NCI-H2196 treated with DMSO at 0.1 percent for 48 hours (cell line): ENCODE data around the gene ASIP.
"Not testable (repeated sequence)": the region's sequence is repeated elsewhere in the genome, so short reads cannot be mapped to it uniquely, and the experiment has no call there.

Experiments used
- DNase-seq: peaks from one replicate; lab custom pipeline; 2025; ENCODE audit not compliant: unreplicated experiment; lab: John Stamatoyannopoulos, UW

ASIP gene

DNA sequence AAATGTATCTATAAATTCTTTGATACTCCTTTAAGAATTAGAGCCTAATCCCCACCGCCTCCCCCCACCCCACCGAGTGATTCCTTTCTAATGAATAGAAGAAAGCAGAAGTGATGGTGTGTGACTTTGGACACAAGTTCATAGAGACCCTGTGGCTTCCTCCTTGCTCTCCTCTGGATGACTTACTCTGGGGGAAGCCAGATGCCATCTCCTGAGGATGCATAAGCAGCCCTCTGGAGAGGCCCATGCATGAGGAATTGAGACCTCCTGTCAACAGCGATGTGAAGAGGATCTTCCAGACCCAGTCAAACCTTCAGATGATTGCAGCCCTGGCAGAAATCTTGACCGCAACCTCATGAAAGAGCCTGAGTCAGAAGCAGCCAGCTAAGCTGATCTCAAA, 40.8 kb downstream of the ASIP start:
- DNase-seq = no peak

DNA sequence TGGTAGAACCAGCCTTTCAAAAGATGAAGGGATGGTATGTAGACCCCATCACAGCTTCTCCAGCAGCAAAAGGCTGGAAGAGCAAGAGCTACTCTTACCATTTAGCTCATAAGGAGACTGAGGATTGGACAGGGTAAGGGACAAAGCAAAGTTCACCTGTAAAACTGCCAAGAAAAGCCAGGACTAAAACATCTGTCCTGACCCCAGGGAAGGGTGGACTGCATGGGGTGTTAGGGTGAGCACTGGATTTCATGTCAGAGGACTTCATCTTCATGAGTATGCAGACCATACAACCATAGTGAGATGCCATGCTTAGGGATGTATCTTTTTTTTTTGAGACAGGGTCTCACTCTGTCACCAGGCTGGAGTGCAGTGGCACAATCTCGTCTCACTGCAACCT, 42.6 kb downstream of the ASIP start:
- DNase-seq = no peak

DNA sequence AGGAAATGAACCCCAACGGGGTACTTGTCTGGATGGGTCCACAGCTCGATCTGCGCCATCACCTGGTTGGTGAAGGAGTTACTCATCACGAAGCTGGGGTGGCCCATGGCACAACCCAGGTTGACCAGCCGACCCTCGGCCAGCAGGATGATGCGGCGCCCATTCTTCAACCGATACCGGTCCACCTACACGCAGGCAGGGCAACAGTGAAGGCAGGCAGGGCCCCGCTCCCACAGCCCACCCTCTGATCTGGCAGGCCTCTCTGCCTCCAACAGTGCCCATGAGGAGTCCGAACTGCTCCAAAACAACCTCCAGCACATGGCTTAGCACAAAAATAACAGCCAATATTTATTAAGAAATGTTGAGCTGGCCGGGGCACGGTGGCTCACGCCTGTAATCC, 44.2 kb downstream of the ASIP start:
- DNase-seq = no peak

DNA sequence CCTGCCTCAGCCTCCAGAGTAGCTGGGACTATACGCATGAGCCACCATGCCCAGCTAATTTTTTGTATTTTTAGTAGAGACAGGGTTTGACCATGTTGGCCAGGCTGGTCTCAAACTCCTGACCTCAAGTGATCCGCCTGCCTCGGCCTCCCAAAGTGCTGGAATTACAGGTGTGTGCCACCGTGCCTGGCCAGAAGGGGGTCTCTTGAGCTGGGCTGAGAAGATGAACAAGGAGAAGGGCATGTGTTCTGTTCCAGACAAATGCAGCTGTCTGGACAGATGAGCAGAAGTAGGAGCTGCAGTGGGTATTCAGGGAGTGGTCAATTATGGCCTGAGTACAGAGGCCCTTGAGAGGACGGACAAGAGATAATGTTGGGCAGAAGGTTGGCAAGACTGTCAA, 46.3 kb downstream of the ASIP start:
- DNase-seq = not testable (repeated sequence)

DNA sequence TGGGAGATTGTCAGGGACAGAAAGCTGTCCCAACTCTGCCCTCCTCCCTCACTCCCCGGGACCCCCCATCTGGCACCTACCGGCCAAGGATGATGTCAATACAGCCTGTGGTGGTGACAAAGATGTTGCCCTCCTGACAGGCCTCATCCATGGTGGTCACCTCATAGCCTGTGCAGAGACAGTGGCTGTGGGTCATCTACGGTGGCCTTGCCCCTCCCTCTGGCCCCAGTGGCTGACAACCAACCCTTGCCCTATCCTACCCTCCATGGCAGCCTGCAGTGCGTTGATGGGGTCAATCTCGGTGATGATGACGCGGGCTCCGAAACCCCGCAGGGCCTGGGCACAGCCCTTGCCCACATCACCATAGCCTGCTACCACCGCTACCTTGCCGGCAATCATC, 49.2 kb downstream of the ASIP start:
- DNase-seq = no peak

DNA sequence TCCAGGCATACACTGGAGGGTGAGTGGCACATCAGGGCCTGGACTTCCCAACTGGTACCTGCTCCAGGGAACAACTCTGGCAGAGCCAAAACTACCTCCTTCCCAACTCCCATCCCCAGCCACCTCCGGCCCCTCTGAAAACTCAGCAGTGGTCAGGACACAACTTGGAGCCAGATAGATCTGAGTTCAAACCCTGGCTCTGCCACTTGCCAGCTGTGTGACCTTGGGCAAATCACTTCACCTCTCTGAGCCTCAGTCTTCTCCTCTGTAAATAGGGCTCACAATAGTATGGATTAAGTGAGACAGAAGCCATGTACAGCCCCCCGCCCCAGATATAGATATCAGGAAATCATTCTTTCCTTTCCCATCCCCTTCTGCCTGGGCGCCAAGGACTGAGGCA, 51.3 kb downstream of the ASIP start:
- no peak for DNase-seq

DNA sequence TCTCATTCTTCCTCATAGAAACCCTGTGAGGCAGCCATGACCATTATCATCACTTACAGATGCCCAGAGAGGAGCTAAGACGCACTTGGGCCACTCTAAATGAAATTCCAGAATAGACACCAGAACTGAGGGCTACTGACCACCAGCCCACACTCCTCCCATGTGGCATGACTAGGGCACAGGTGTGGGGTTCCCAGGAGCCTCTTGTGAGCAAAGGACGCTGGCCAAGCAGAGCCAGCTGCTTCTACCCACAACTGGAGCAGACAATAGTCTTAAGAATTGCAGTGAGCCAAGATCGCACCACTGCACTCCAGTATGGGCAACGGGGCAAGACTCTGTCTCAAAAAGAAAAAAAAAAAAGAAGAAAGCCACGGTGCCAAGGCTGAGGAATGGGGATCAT, 51.9 kb downstream of the ASIP start:
- no peak for DNase-seq

DNA sequence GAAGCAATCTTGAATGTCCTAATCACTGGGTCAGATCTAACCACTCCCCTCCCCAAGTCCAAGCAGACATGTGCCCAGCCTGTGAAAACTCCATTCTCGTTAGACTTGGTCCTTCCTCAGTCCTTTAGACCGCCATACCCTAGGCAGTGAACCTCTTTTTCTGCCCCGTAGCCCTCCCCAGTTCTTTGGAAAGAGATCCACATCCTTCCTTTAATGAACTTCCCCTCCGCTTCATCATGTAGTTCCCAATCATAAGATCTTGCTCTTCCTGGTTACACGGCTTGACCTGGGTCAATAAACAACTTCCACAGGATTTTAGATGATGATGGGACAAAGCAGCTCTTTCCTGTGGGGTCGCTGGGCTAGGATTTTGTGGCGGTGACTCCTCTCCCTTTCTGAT, 52.4 kb downstream of the ASIP start:
- no peak for DNase-seq

DNA sequence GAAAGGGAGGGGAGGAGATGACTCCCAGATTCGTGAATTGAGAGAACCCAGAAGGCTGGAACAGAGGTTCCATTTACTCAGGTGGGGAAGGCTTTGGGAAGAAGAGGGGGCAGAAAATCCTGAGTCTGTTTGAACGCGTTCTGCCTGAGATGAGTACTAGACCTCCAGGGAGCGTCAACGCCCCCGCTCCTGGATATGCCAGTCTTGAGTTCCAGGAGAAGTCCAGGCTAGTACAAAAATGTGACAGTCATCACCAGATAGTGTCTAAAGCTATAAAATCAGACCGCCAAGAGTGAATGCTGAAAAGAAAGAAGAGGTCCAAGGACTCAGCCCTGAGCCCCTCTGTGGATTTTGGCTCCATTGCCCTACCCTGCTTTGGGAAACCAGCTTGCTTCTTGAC, 53.3 kb downstream of the ASIP start:
- DNase-seq = no peak

DNA sequence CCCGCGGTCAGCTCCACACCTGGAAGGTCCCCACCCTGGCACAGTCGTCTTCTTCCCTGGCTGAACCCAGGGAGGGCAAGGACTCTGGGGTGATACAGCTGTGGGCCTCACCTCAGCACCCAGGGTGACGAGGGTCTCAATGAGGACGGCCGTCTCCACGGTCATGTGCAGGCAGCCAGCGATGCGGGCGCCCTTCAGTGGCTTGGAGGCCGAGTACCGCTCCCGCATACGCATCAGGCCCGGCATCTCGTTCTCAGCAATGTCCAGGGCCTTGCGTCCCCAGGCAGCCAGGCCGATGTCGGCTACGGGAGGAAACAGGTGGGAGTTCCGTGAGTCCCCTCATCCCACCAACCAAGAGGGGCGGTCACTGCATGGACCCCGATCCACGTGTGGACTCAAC, 54.1 kb downstream of the ASIP start:
- DNase-seq = no peak

DNA sequence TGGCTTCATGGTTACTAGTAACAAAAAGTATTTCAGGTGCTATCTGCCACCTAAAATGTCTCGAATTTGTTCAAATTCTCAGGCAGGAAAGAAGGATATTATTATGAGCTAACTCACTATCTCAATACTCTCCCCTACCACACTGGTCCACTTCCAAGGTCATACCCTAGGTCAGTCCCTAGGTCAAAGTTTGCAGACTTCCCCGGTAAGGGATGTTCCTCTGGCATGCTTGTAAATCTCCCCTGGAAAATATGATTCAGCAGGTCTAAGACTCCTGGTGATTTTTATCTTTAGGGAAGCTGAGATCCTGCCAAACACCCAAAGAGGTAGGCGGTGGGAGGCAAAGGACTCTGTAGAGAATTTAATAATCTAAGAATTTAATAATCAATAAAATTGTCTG, 55.2 kb downstream of the ASIP start:
- no peak for DNase-seq

DNA sequence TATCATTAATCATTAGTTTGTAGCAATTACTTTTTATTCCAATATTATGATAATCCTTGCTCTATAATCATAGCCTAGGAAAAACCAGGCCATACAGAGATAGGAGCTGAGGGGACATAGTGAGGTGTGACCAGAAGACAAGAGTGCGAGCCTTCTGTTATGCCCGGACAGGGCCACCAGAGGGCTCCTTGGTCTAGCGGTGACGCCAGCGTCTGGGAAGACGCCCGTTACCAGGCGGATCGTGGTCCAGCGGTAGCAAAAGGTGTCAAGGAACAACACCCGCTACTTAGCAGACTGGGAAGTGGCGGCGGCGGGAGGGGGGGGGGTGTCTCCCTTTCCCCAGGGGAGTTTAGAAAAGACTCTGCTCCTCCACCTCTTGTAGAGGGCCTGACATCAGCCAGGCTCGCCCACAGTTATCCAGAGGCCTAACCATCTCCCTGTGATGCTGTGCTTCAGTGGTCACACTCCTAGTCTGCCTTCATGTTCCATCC, 57.1 kb downstream of the ASIP start:
- DNase-seq = not testable (repeated sequence)

DNA sequence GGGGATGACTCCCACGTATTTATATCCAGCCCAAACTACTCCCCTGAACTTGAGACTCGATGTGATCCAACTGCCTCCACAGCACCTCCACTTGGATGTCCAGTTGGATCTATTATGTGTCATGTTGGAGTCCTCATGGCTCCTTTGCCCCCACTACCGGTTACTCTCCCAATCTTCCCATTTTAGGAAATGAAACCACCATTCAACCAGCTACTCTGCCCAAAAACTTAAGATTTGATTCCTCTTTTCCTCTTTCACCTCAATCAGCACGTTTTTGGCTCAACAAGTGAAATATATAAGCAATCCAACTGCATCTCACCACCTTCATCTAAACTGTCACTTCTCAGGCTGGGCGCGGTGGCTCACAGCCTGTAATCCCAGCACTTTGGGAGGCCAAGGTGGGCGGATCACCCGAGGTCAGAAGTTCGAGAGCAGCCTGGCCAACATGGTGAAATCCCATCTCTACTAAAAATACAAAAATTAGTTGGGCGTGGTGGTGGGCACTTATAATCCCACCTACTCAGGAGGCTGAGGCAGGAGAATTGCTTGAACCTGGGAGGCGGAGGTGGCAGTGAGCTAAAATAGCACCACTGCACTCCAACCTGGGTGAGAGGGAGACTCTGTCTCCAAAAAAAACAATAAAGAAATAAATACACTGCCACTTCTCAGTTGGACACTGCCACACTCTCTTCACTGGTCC, 58.5 kb downstream of the ASIP start:
- no peak for DNase-seq

DNA sequence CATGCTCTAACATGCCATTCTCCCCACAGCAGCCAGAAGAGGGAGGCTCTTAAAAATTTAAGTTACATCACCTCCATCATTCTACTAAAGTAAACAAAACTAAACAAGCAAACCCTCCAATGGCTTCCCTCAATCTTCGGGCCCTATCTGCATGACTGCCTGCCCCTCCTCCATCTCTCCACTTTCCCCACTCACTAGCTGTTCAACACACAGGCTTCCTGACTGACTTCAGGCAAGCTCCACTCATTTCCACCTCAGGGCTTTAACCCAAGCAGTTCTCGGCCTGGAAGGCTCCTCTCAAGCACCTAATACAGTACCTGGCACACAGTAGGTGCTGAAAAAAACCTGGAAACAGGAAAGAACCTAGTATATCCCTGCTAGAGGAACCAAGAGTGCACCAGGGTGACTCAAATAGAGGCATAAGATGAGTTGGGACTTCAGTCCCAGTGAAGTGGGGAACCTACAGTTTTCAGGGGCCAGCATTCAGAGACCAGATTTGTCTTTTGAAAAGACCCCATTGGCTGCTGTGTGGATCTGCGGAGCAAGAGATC, 59.1 kb downstream of the ASIP start:
- DNase-seq = peak; percentile 65

DNA sequence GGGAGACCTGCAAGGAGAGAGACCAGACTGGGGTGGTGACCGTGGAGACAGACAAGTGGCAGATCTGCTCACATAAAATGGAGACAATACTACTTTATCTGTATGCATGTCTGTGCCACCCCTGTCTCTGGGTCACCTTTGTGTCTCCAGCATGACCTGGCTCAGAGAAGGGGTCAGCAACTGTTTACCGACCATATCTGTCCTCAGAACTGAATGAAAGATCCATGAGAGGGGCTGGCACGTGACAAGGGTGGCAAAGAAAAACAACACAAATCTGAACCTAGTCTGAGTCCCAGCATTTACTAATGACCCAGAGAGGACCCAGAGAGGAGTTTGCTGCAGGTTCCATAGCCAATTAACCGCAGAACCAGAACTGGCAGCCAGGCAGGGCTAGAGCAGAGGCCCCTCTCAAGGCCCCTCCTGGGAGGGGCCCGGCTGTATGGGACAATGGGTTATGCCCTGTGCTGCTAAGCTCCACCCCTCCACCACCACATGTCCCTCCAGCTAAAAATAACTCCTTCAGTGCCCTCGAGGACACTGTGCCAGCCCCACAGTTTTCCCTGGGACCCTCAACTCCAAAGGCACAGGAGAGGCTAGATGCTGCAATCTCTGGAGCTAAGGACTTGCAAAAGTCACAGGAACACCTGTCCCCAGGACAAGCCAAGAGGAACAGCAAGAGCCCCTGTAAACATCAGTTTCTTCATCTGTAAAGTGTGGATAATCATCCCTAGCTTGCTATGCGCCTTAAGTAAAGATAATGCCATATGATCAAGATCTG, 59.8 kb downstream of the ASIP start:
- DNase-seq = no peak

DNA sequence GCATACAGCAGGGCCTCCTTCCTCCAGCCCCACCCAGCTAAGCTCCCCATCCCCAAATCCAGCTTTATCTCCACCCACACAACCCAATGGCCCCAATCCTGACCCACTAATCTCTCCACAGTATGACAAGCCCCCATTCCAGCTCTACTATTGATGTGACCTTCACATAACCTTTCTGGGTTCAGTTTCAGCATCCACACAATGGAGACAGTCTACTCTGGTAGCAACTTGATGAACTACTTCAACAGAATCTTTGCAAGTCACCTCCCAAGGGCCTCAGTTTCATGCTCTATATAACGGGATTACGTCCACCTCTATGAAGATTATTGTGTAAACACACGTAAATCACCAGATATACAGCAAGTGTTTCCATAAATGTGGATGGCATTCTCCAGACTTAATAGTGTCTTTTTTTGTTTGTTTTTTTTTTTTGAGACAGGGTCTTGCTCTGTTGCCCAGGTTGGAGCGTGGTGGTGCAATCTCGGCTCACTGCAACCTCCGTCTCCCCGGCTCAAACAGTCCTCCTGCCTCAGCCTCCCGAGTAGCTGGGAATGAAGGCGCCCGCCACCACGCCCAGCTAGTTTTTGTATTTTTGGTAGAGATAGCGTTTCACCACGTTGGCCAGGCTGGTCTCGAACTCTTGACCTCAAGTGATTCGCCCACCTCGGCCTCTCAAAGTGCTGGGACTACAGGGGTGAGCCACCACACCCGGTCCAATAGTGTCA, 60.5 kb downstream of the ASIP start:
- no peak for DNase-seq

DNA sequence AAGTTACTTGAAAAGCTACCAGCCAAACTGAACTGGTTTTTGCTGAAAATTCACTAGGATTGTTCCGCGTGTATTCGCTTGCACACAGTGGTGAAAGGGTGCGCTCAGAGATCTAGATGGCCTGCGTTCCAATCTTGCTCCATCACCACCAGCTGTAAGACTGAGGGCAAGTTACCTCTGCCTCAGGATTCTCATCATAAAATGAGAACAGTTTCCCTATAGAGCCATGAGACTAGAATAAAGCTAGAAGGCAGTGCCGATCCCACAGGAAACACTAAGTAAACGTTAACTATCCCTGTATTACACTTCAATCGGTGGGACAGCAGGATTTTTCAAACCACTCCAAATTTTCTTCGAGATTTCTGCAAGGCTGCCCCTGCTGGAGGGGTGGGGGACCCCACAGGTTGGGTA, 61.1 kb downstream of the ASIP start:
- DNase-seq = no peak

DNA sequence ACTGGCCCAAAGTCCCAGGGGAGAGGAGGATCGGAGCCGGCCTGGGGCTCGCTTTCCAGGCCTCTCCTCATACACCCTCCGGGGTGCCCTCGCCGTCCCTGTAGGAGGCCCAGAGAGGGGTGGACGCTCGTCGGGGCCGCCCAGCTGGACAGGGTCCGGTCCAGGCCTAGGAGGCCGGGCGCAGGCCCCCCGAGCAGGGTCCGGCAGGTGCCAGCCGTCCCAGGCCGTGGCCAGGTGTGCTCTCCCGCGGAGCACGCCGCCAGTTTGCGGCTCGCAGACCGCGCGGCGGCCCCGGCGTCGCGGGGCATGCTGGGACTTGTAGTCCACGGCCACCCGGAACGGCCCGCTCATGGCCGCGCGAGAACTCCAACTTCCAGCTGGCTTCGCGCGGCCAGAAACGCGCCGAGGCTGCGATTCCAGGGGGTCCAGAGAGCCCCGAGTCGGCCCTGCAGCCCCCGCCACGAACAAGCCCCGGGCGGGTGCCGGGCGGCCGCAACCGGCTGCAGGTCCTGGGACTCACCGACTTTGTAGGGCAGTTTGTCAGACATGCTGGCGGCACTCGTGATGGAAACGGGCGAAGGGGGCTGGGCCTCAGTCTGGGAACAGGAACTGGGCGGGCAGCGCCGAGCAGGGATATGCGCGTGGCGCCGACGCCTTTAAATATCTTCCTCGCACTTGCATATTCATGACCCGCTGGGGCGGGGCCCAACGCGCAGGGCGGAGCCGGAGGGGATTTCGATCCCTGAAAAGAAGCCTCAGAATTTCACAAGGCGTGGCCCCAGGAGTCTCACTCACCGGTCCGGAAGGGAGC, 61.7 kb downstream of the ASIP start, which contains the start of gene AHCY:
Gene AHCY (minus strand): TSS at position 633 of the 811 bp plus-strand sequence. CDS start 85 bp downstream, at position 548.
- peak; percentile 93 for DNase-seq

DNA sequence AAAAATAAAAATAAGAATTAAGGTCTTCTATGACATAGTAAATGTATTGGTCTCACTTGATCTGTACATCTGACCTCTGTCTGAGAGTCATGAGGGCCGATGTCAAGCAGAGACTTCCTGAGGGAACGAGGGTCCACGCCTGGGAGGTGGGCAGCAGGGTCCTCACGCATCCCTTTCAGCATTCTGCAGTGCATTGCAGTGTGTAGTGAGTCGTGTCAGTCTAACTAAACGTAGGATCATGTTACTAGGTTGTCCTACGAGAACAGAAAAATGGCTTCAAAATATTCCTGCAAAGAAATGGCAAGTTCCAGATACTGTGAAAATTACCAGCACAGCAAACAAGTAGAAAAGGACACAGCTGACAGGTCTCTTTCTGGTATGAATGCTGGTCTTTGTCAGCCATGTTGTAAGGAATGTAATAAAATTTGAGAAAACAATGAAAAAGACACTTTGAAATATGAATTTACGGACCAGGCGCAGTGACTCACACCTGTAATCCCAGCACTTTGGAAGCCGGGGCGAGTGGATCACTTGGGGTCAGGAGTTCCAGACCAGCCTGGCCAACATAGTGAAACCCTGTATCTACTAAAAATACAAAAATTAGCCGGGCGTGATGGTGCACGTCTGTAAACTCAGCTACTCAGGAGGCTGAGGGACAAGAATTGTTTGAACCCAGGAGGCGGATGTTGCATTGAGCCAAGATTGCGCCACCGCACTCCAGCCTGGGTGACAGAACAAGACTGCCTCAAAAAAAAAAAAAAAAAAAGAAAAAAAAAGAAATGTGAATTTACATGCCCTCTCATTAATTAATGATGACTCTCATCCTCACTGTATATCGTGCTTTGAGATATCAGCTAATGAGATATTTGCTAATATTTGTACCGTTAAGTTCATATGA, 64.4 kb downstream of the ASIP start:
- DNase-seq = no peak

DNA sequence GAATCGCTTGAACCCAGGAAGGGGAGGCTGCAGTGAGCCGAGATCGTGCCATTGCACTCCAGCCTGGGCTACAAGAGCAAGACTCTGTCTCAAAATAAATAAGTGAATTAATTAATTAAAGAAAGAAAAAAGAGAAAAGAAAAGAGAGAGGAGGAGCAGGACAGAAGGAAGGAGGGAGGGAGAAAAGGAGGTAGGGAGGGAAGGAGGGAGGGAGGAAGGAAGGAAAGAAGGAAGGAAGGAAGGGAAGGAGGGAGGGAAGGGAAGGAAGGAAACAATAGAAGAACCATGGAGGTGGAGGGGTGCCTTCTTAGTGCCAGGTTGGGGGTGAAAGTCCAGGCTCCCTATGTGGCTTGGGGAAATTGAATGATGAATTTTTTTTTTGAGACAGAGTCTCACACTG, 68.5 kb downstream of the ASIP start:
- no peak for DNase-seq
